Breast epithelium (tissue), 4 donors: ENCODE results near the gene SNX9. TPM values are rescaled to one million over a fixed set of nuclear protein-coding genes. Genes with fewer than 3 reads are reported as not detected.
A peak's percentile ranks its signal among the peaks of the same experiment; 100 is the strongest.

Source experiments
- DNase-seq, 2 donors: peaks; one replicate each; pipeline ENCODE4 v3.0.0-alpha.2; 2019; ENCODE audit warnings: low spot score in 2 of 2
- H3K27ac ChIP-seq, 2 donors: fragments of 200-600 bp; sonication (generic) in 1 of 2; one replicate each; pipeline ENCODE4 v1.5.1; 2016 to 2019; ENCODE audit warnings: mild to moderate bottlenecking in 1 of 2
- H3K27me3 ChIP-seq, 2 donors: fragments of 200-600 bp; sonication (generic) in 1 of 2; one replicate each; pipeline versions ENCODE4 v1.5.1 to v1.6.0; 2017 to 2019; ENCODE audit warnings: control low read depth in 1 of 2, mild to moderate bottlenecking in 1 of 2
- H3K36me3 ChIP-seq: fragments of 200-600 bp; one replicate; pipeline ENCODE4 v1.5.1; 2019
- H3K4me1 ChIP-seq, 2 donors: fragments of 200-600 bp; sonication (generic); one replicate each; pipeline ENCODE4 v1.5.1; 2016 to 2019; ENCODE audit warnings: control low read depth in 1 of 2
- H3K4me3 ChIP-seq, 3 donors: fragments of 200-600 bp; sonication (generic); 1 replicate in 2 of 3; 2 replicates in 1 of 3; pipeline ENCODE4 v1.5.1; 2016 to 2019; ENCODE audit warnings: mild to moderate bottlenecking in 3 of 3, moderate library complexity in 2 of 3
- H3K9me3 ChIP-seq, 2 donors: fragments of 200-600 bp; sonication (generic) in 1 of 2; one replicate each; pipeline ENCODE4 v1.5.1; 2016 to 2019; ENCODE audit warnings: control low read depth in 1 of 2
- POLR2A ChIP-seq: fragments of 450-650 bp; IDR thresholded peaks from one replicate; pipeline ENCODE4 v1.6.1; 2016; ENCODE audit warnings: antibody characterized with exemption, mild to moderate bottlenecking, moderate library complexity
- POLR2AphosphoS5 ChIP-seq, 3 donors: sonication (generic); formaldehyde crosslinking; IDR thresholded peaks; one replicate each; pipeline ENCODE4 v1.6.1; 2017; ENCODE audit warnings: antibody characterized with exemption in 3 of 3
- intact Hi-C: fragments of 100-400 bp; cut with DNase I; formaldehyde crosslinking; loops from one replicate; pipeline ENCODE4 v1.15.1; 2023; ENCODE audit warnings: low total_unique reads
- total RNA-seq, 3 donors: library from RNA; depleted of rRNA; stranded (reverse); fragments of >200 nt; gene quantifications; one replicate each; pipeline ENCODE4 v1.1.0, GENCODE V29; 2016
- TF ChIP-seq, protein P1 (sequence below), 3 donors: fragments of 450-650 bp; IDR thresholded peaks; one replicate each; pipeline ENCODE4 v1.5.1; 2016 to 2017; ENCODE audit warnings: antibody characterized with exemption in 3 of 3, mild to moderate bottlenecking in 3 of 3, moderate library complexity in 3 of 3

The SNX9 gene
- total RNA-seq, 3 donors from 2014 or later = 61.6 to 83.2 (median 75.7) TPM

DNA sequence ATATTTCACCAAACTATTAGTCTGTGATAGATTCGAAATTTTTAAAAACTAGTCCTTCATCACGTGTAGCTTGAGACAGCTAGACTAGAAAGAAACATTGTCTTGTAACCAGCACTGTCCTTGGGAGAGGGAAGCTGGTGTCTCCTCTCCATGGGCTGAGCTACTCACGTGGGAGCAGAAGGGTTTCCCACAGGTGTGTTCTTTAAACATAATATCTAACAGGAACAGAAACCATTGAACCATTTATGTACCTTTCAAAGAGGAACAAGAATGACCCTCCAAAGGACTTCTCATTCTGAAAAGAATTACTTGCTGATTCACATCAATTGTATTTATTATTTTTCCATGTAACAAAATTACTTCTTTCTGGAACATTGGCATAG lies 86.2 kb downstream of the SNX9 start:
- TF ChIP-seq, protein P1, sequence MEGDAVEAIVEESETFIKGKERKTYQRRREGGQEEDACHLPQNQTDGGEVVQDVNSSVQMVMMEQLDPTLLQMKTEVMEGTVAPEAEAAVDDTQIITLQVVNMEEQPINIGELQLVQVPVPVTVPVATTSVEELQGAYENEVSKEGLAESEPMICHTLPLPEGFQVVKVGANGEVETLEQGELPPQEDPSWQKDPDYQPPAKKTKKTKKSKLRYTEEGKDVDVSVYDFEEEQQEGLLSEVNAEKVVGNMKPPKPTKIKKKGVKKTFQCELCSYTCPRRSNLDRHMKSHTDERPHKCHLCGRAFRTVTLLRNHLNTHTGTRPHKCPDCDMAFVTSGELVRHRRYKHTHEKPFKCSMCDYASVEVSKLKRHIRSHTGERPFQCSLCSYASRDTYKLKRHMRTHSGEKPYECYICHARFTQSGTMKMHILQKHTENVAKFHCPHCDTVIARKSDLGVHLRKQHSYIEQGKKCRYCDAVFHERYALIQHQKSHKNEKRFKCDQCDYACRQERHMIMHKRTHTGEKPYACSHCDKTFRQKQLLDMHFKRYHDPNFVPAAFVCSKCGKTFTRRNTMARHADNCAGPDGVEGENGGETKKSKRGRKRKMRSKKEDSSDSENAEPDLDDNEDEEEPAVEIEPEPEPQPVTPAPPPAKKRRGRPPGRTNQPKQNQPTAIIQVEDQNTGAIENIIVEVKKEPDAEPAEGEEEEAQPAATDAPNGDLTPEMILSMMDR (IDR thresholded peaks at IDR 0.05) = no peak
- TF ChIP-seq POLR2A (no peak), POLR2AphosphoS5 (IDR thresholded peaks at IDR 0.05) (no peak)
- Histone ChIP-seq H3K9me3 (no peaks in the 10 kb centered on the region), H3K27me3 (no peaks in the 10 kb centered on the region), H3K27ac (no peak overlapping the region), H3K4me1 (no peaks in the 10 kb centered on the region), H3K36me3 (peaks cover 9% of the 10 kb centered on the region), H3K4me3 (no peak overlapping the region)
- intact Hi-C loops = no loop called here
- DNase-seq = no peak

DNA sequence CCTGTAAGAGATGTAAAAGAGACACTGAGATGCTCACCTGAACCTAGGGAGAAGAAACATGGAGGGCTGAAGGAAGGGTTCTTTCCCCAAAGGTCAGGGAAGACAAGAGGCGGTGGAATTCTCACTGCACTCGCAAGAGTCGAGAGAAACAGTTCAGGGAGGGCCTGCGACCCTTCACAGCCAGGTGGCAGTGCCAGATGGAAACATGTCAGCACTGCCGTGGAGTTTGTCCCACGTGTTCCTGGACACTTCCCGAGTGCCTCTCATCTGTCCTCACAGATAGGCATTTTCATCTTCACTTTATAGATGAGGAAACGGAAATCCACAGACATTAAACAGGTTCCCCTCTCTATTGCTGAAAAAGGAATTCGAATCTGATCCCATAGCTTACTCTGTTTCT lies 88.2 kb downstream of the SNX9 start:
- Histone ChIP-seq H3K27me3 (no peaks in the 10 kb centered on the region), H3K9me3 (no peaks in the 10 kb centered on the region), H3K4me1 (no peaks in the 10 kb centered on the region), H3K36me3 (peaks cover 9% of the 10 kb centered on the region), H3K27ac (no peak overlapping the region), H3K4me3 (no peak overlapping the region)
- intact Hi-C loops = no loop called here
- TF ChIP-seq POLR2AphosphoS5 (IDR thresholded peaks at IDR 0.05) (no peak), POLR2A (no peak)
- TF ChIP-seq, protein P1 (IDR thresholded peaks at IDR 0.05) = no peak
- no peak for DNase-seq

DNA sequence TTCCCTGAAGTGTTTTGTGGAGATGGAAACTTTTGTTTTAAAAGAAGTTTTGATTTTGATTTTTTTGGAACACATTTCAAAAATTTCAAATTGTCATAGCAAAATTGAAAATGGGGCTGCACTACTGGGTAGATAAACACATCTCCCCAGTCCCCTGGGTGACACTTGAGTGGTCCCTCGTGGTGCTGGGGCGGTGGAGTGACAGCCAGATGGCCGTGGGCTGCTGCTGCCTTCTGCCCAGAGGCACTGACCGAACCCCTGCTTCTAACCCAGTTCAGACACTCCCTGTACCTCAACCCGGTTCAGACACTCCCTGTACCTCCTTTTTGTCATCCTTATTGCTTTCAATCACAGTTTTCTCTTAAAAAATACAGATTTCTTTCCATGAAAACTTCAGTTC lies 88.7 kb downstream of the SNX9 start:
- no peak for DNase-seq
- Histone ChIP-seq H3K4me3 (no peak overlapping the region), H3K4me1 (no peaks in the 10 kb centered on the region), H3K9me3 (no peaks in the 10 kb centered on the region), H3K36me3 (peaks cover 9% of the 10 kb centered on the region), H3K27ac (peak overlapping the region in 1 of 2 donors; percentile 38), H3K27me3 (no peaks in the 10 kb centered on the region)
- TF ChIP-seq POLR2AphosphoS5 (IDR thresholded peaks at IDR 0.05) (no peak), POLR2A (no peak)
- TF ChIP-seq, protein P1 (IDR thresholded peaks at IDR 0.05) = no peak
- intact Hi-C loops = no loop called here

DNA sequence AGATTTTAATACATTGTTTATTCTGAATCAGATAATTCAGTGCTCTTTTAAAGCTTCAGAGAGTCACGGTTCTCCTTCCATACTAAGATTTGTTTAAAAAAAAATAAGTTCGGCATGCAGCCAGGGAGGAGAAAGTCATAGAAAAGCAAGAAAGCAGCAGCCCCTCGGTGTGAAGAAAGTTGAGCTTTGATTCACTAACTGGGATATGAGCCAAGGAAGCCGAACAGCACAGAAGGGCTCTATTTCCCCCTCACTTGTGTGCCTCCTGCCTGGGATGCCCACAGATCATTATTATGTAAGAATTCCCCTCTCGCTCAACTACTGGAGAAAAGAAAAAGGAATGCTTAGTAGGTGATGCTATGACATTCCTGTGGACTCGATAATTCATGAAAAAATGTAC lies 89.3 kb downstream of the SNX9 start:
- H3K4me1 ChIP-seq = no peaks in the 10 kb centered on the region
- TF ChIP-seq POLR2A = no peak
- TF ChIP-seq POLR2AphosphoS5 (IDR thresholded peaks at IDR 0.05) = no peak
- no peaks in the 10 kb centered on the region for H3K9me3 ChIP-seq
- no peak for DNase-seq
- peak overlapping the region in 1 of 2 donors; percentile 38 for H3K27ac ChIP-seq
- no peaks in the 10 kb centered on the region for H3K27me3 ChIP-seq
- peaks cover 9% of the 10 kb centered on the region for H3K36me3 ChIP-seq
- intact Hi-C loops = no loop called here
- H3K4me3 ChIP-seq = no peak overlapping the region

DNA sequence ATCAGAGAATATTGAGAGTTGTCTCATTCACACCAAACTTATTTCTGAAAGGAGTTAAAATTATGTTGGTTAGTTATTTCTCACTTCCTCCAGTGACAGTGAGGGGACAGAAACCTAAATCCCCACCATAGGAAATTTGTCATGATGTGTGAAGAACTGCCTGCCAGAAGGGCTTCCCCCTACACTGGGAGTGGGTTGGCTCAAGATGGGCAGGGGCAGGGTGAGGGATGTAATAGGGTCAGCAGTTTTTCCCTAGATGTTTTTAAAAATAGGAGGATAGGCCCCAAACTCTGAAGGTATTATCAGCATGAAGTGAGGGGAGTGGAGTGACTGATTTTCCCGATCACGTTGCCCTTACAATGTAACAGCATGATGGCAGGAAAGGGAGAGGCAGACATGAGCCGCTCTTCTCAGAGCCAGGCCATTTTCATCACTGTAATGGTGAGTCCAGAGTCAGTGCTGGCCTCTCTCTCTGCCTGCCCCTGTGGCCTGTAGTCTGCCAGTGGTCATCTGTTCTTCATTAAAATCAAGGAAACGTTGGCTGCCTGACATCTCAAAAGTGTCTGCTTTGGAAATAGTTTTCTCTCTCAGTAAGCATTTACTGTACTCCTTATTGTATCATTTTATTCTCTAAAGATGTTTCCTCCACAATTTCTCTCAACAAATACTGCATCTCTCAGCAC lies 98.8 kb downstream of the SNX9 start:
- Histone ChIP-seq H3K9me3 (no peaks in the 10 kb centered on the region), H3K27ac (peak overlapping the region in 1 of 2 donors; percentile 19), H3K36me3 (no peaks in the 10 kb centered on the region), H3K27me3 (no peaks in the 10 kb centered on the region), H3K4me3 (no peak overlapping the region), H3K4me1 (no peaks in the 10 kb centered on the region)
- intact Hi-C loops = no loop called here
- TF ChIP-seq POLR2A (no peak), POLR2AphosphoS5 (IDR thresholded peaks at IDR 0.05) (peak in 1 of 3 donors; percentile 53)
- TF ChIP-seq, protein P1 (IDR thresholded peaks at IDR 0.05) = no peak
- DNase-seq = no peak
